H54 (cell line): ENCODE measurements around the gene LIX1L.
A peak's percentile ranks its signal among the peaks of the same experiment; 100 is the strongest.
"Not testable (repeated sequence)": the region's sequence is repeated elsewhere in the genome, so short reads cannot be mapped to it uniquely, and the experiment has no call there.

ENCODE experiments used
- DNase-seq: peaks from one replicate; pipeline ENCODE4 v3.0.0; 2011; ENCODE audit warnings: low spot score, mixed read lengths; ENCODE audit not compliant: insufficient read length
- FAIRE-seq: peaks from 3 replicates; lab custom pipeline; 2011; peaks lifted over from hg19 to GRCh38; lab: Jason Lieb, UNC
- POLR2A ChIP-seq: IDR thresholded peaks from 2 replicates; pipeline ENCODE4 v1.6.1; 2011; ENCODE audit warnings: low read depth, mild to moderate bottlenecking, low read length

The LIX1L gene

GRCh38 chr1:145951526-145951925 lies 6.3 kb downstream of the LIX1L start:
- no peak for FAIRE-seq
- DNase-seq = no peak
- no peak for TF ChIP-seq POLR2A

GRCh38 chr1:145949219-145949618 lies 8.6 kb downstream of the LIX1L start:
- TF ChIP-seq POLR2A = no peak
- no peak for FAIRE-seq
- DNase-seq = no peak

GRCh38 chr1:145947551-145947950 lies 10.3 kb downstream of the LIX1L start:
- FAIRE-seq (no peak), DNase-seq (no peak)
- TF ChIP-seq POLR2A = no peak

GRCh38 chr1:145946477-145946986 lies 11.3 kb downstream of the LIX1L start:
- TF ChIP-seq POLR2A = no peak
- no peak for DNase-seq
- no peak for FAIRE-seq

- TF ChIP-seq POLR2A = no peak
- FAIRE-seq = no peak
- no peak for DNase-seq
These were observed 13.3 kb downstream of the LIX1L start for GRCh38 chr1:145944532-145944931.

GRCh38 chr1:145942871-145943270 lies 14.9 kb downstream of the LIX1L start:
- no peak for FAIRE-seq
- no peak for DNase-seq
- no peak for TF ChIP-seq POLR2A

GRCh38 chr1:145942405-145942804 lies 15.4 kb downstream of the LIX1L start:
- FAIRE-seq (no peak), DNase-seq (no peak)
- TF ChIP-seq POLR2A = no peak

GRCh38 chr1:145937436-145937835 lies 20.4 kb downstream of the LIX1L start:
- DNase-seq (no peak), FAIRE-seq (no peak)
- no peak for TF ChIP-seq POLR2A

GRCh38 chr1:145936247-145936646 lies 21.6 kb downstream of the LIX1L start:
- DNase-seq = no peak
- FAIRE-seq = no peak
- TF ChIP-seq POLR2A = no peak

- no peak for DNase-seq
- no peak for TF ChIP-seq POLR2A
- FAIRE-seq = no peak
These were observed 22.1 kb downstream of the LIX1L start for GRCh38 chr1:145935708-145936107.

GRCh38 chr1:145932522-145933009 lies 25.3 kb downstream of the LIX1L start:
- not testable (repeated sequence) for FAIRE-seq, DNase-seq

GRCh38 chr1:145927916-145928643 lies 29.7 kb downstream of the LIX1L start:
- TF ChIP-seq POLR2A = no peak
- DNase-seq = no peak
- no peak for FAIRE-seq

GRCh38 chr1:145927063-145927886 lies 30.5 kb downstream of the LIX1L start, which contains the start of gene RBM8A:
Gene RBM8A (minus strand): TSS chr1:145927484. CDS start chr1:145927426, 58 bp downstream.
- peak; percentile 89 for FAIRE-seq
- DNase-seq = peak; percentile 64
- peak; percentile 88 for TF ChIP-seq POLR2A

GRCh38 chr1:145926686-145927062 lies 31.1 kb downstream of the LIX1L start:
- DNase-seq (no peak), FAIRE-seq (no peak)
- no peak for TF ChIP-seq POLR2A
